ENCODE data around the gene TMUB1. TPM values are rescaled to one million over a fixed set of nuclear protein-coding genes. Genes with fewer than 3 reads are reported as not detected.

TMUB1 gene
- total and polyA plus RNA-seq, 2 donors from 2014 or later, result 36.9 to 79.9 TPM

GRCh38 chr7:151035902-151036301, 47.4 kb downstream of the TMUB1 start:
- no peak for TF ChIP-seq CTCF (IDR thresholded peaks at IDR 0.05; ENCODE audit: borderline replicate concordance, extremely low read depth, insufficient read depth)
- FAIRE-seq, result no peak
- H3K9me3 ChIP-seq (ENCODE audit: control insufficient read depth in 2 of 3, insufficient read depth in 1 of 3, low read length in 3 of 3), result no peaks in the 10 kb centered on the region
- no peak overlapping the region for H3K9ac ChIP-seq (ENCODE audit: low read length in 3 of 3)
- intact Hi-C loops (cut with DNase I), result no loop called here
- H3K36me3 ChIP-seq (ENCODE audit: control insufficient read depth in 2 of 3, insufficient read depth in 3 of 3, low read length in 3 of 3), result peaks cover 2 to 13% (median 10%) of the 10 kb centered on the region in 3 donors
- peaks cover 0 to 9% (median 0%) of the 10 kb centered on the region in 3 donors for H3K4me1 ChIP-seq (ENCODE audit: control insufficient read depth in 2 of 3, insufficient read depth in 2 of 3, low read depth in 1 of 3, low read length in 3 of 3)
- H3K27ac ChIP-seq (ENCODE audit: low read depth in 2 of 2, low read length in 2 of 2), result no peak overlapping the region
- no peaks in the 10 kb centered on the region for H3K27me3 ChIP-seq (ENCODE audit: control insufficient read depth, insufficient read depth, low read length)
- no peak overlapping the region for H3K4me3 ChIP-seq (ENCODE audit: low read length in 3 of 3)
- no peak for DNase-seq

- DNase-seq, result no peak
- H3K36me3 ChIP-seq (ENCODE audit: control insufficient read depth in 2 of 3, insufficient read depth in 3 of 3, low read length in 3 of 3), result peaks cover 2 to 13% (median 10%) of the 10 kb centered on the region in 3 donors
- intact Hi-C loops (cut with DNase I), result no loop called here
Observed at GRCh38 chr7:151035026-151035717, 48.1 kb downstream of the TMUB1 start.

GRCh38 chr7:151034312-151035025, 48.8 kb downstream of the TMUB1 start:
- no peak for TF ChIP-seq CTCF (IDR thresholded peaks at IDR 0.05; ENCODE audit: borderline replicate concordance, extremely low read depth, insufficient read depth)
- Histone ChIP-seq H3K9ac (ENCODE audit: low read length in 3 of 3) (no peak overlapping the region), H3K27me3 (ENCODE audit: control insufficient read depth, insufficient read depth, low read length) (no peaks in the 10 kb centered on the region), H3K9me3 (ENCODE audit: control insufficient read depth in 2 of 3, insufficient read depth in 1 of 3, low read length in 3 of 3) (no peaks in the 10 kb centered on the region), H3K36me3 (ENCODE audit: control insufficient read depth in 2 of 3, insufficient read depth in 3 of 3, low read length in 3 of 3) (peaks cover 2 to 13% (median 10%) of the 10 kb centered on the region in 3 donors), H3K27ac (ENCODE audit: low read depth in 2 of 2, low read length in 2 of 2) (no peak overlapping the region), H3K4me3 (ENCODE audit: low read length in 3 of 3) (no peak overlapping the region), H3K4me1 (ENCODE audit: control insufficient read depth in 2 of 3, insufficient read depth in 2 of 3, low read depth in 1 of 3, low read length in 3 of 3) (peaks cover 0 to 9% (median 0%) of the 10 kb centered on the region in 3 donors)
- DNase-seq (no peak), FAIRE-seq (no peak)
- intact Hi-C loops (cut with DNase I), result no loop called here

More at GRCh38 chr7:151035026-151035717, 48.1 kb downstream of the TMUB1 start:
- Histone ChIP-seq H3K4me1 (ENCODE audit: control insufficient read depth in 2 of 3, insufficient read depth in 2 of 3, low read depth in 1 of 3, low read length in 3 of 3) (peaks cover 0 to 9% (median 0%) of the 10 kb centered on the region in 3 donors), H3K9me3 (ENCODE audit: control insufficient read depth in 2 of 3, insufficient read depth in 1 of 3, low read length in 3 of 3) (no peaks in the 10 kb centered on the region), H3K9ac (ENCODE audit: low read length in 3 of 3) (no peak overlapping the region), H3K27me3 (ENCODE audit: control insufficient read depth, insufficient read depth, low read length) (no peaks in the 10 kb centered on the region), H3K27ac (ENCODE audit: low read depth in 2 of 2, low read length in 2 of 2) (no peak overlapping the region), H3K4me3 (ENCODE audit: low read length in 3 of 3) (no peak overlapping the region)
- FAIRE-seq, result no peak
- TF ChIP-seq CTCF (IDR thresholded peaks at IDR 0.05; ENCODE audit: borderline replicate concordance, extremely low read depth, insufficient read depth), result no peak
